Glutamatergic neuron (in vitro differentiated cells): ENCODE data around the gene TANGO2. TPM values are rescaled to one million over a fixed set of nuclear protein-coding genes. Genes with fewer than 3 reads are reported as not detected.

ENCODE experiments used
- DNase-seq: peaks from one replicate; pipeline ENCODE4 v3.0.0; 2022
- H3K27ac Mint-ChIP-seq: one replicate; pipeline ENCODE4 v1.8.0; 2020; ENCODE audit warnings: mild to moderate bottlenecking, mixed read lengths, inconsistent platforms; ENCODE audit not compliant: unreplicated experiment
- H3K27me3 Mint-ChIP-seq: one replicate; pipeline ENCODE4 v1.8.0; 2020; ENCODE audit warnings: mild to moderate bottlenecking, moderate library complexity, mixed read lengths, inconsistent platforms; ENCODE audit not compliant: unreplicated experiment
- H3K36me3 Mint-ChIP-seq: one replicate; pipeline ENCODE4 v1.8.0; 2020; ENCODE audit warnings: mild to moderate bottlenecking, mixed read lengths, inconsistent platforms; ENCODE audit not compliant: unreplicated experiment
- H3K4me1 Mint-ChIP-seq: one replicate; pipeline ENCODE4 v1.8.0; 2020; ENCODE audit warnings: mild to moderate bottlenecking, low read depth, mixed read lengths, inconsistent platforms; ENCODE audit not compliant: unreplicated experiment
- H3K4me3 Mint-ChIP-seq: one replicate; pipeline ENCODE4 v1.8.0; 2020; ENCODE audit warnings: mild to moderate bottlenecking, mixed read lengths, inconsistent platforms; ENCODE audit not compliant: unreplicated experiment
- H3K9me3 Mint-ChIP-seq: one replicate; pipeline ENCODE4 v1.8.0; 2020; ENCODE audit warnings: mild to moderate bottlenecking, moderate library complexity, mixed read lengths, inconsistent platforms; ENCODE audit not compliant: unreplicated experiment
- CTCF ChIP-seq: fragments of 200-600 bp; sonication (generic); IDR thresholded peaks from one replicate; pipeline ENCODE4 v1.5.0; 2021; ENCODE audit not compliant: partially characterized antibody, unreplicated experiment
- total RNA-seq: library from RNA; stranded (reverse); fragmentation: NEBNext Ultra II Directional; extraction: Animal tissue kit (Norgen Biotek cat#: 25700); gene quantifications from one replicate; pipeline ENCODE4 v1.2.1, GENCODE V29; 2021; ENCODE audit not compliant: unreplicated experiment

The TANGO2 gene
- total RNA-seq, 1 donor from 2014 or later, result 31.8 TPM

GRCh38 chr22:20040327-20041200 is 19.7 kb downstream of the TANGO2 start:
- peaks cover 5% of the 10 kb centered on the region for H3K9me3 Mint-ChIP-seq
- H3K4me1 Mint-ChIP-seq, result no peaks in the 10 kb centered on the region
- no peaks in the 10 kb centered on the region for H3K27me3 Mint-ChIP-seq
- no peak overlapping the region for H3K4me3 Mint-ChIP-seq
- H3K27ac Mint-ChIP-seq, result no peak overlapping the region
- DNase-seq, result no peak
- no peak for TF ChIP-seq CTCF
- H3K36me3 Mint-ChIP-seq, result no peaks in the 10 kb centered on the region

GRCh38 chr22:20043057-20043996 is 22.4 kb downstream of the TANGO2 start:
- Mint-ChIP-seq H3K4me3 (no peak overlapping the region), H3K36me3 (peaks cover 4% of the 10 kb centered on the region), H3K27me3 (peaks cover 2% of the 10 kb centered on the region), H3K4me1 (no peaks in the 10 kb centered on the region), H3K27ac (no peak overlapping the region), H3K9me3 (peaks cover 5% of the 10 kb centered on the region)
- TF ChIP-seq CTCF, result no peak
- no peak for DNase-seq

GRCh38 chr22:20043997-20044342 is 23.1 kb downstream of the TANGO2 start:
- no peak overlapping the region for H3K4me3 Mint-ChIP-seq
- H3K36me3 Mint-ChIP-seq, result peaks cover 7% of the 10 kb centered on the region
- H3K4me1 Mint-ChIP-seq, result no peaks in the 10 kb centered on the region
- DNase-seq, result no peak
- no peak for TF ChIP-seq CTCF
- no peak overlapping the region for H3K27ac Mint-ChIP-seq
- peaks cover 2% of the 10 kb centered on the region for H3K27me3 Mint-ChIP-seq
- peaks cover 5% of the 10 kb centered on the region for H3K9me3 Mint-ChIP-seq

GRCh38 chr22:20044495-20045151 is 23.7 kb downstream of the TANGO2 start:
- Mint-ChIP-seq H3K27ac (no peak overlapping the region), H3K27me3 (peaks cover 2% of the 10 kb centered on the region), H3K4me3 (no peak overlapping the region), H3K36me3 (peaks cover 10% of the 10 kb centered on the region), H3K9me3 (peaks cover 7% of the 10 kb centered on the region), H3K4me1 (no peaks in the 10 kb centered on the region)
- TF ChIP-seq CTCF, result no peak
- no peak for DNase-seq
